NOMO-1 (cell line): ENCODE results near the gene JMJD8.
A peak's percentile ranks its signal among the peaks of the same experiment; 100 is the strongest.

Experiments
- DNase-seq, 2 experiments: peaks; one replicate each; lab custom pipeline; 2025; ENCODE audit not compliant: unreplicated experiment in 2 of 2; lab: John Stamatoyannopoulos, UW

The JMJD8 gene

GRCh38 chr16:722835-723633 lies 38.9 kb upstream of the JMJD8 start:
- DNase-seq: no peak

- DNase-seq: no peak
Observed at GRCh38 chr16:721765-722540, 37.8 kb upstream of the JMJD8 start.

- peak; percentile 82 to 87 for DNase-seq
Observed at GRCh38 chr16:720990-721764, 37.0 kb upstream of the JMJD8 start, which contains the start of gene ANTKMT. TSS of gene ANTKMT (plus strand) at chr16:721146. CDS start at chr16:721275, 129 bp downstream.

- DNase-seq: peak; percentile 23 to 57
Observed at GRCh38 chr16:720447-720989, 36.4 kb upstream of the JMJD8 start.

GRCh38 chr16:719815-720446 lies 35.8 kb upstream of the JMJD8 start:
- DNase-seq: peak in 1 of 2 experiments; percentile 57

- DNase-seq: no peak
Observed at GRCh38 chr16:718922-719321, 34.8 kb upstream of the JMJD8 start.

GRCh38 chr16:718389-718788 lies 34.3 kb upstream of the JMJD8 start:
- DNase-seq: no peak

GRCh38 chr16:717450-718245 lies 33.5 kb upstream of the JMJD8 start:
- DNase-seq: no peak

GRCh38 chr16:716768-717325 lies 32.7 kb upstream of the JMJD8 start:
- no peak for DNase-seq

GRCh38 chr16:716200-716568 lies 32.0 kb upstream of the JMJD8 start:
- DNase-seq: no peak

GRCh38 chr16:715477-716199 lies 31.5 kb upstream of the JMJD8 start:
- DNase-seq: no peak

GRCh38 chr16:714558-715476 lies 30.7 kb upstream of the JMJD8 start, which contains the start of gene METRN:
TSS of gene METRN (plus strand) at chr16:715118. CDS start at chr16:715290, 172 bp downstream.
- DNase-seq: peak; percentile 78 to 91

- DNase-seq: no peak
Observed at GRCh38 chr16:714079-714478, 29.9 kb upstream of the JMJD8 start.

- DNase-seq: peak in 1 of 2 experiments; percentile 17
Observed at GRCh38 chr16:712740-713250, 28.7 kb upstream of the JMJD8 start.

- DNase-seq: peak; percentile 62 to 65
Observed at GRCh38 chr16:711548-712320, 27.6 kb upstream of the JMJD8 start.

- no peak for DNase-seq
Observed at GRCh38 chr16:711084-711483, 26.9 kb upstream of the JMJD8 start.
